Measurements from ENCODE around the gene WDR64. TPM values are rescaled to one million over a fixed set of nuclear protein-coding genes. Genes with fewer than 3 reads are reported as not detected.
"Not testable (repeated sequence)": the region's sequence is repeated elsewhere in the genome, so short reads cannot be mapped to it uniquely, and the experiment has no call there.

WDR64 gene
- total RNA-seq, 1 donor: not detected

DNA sequence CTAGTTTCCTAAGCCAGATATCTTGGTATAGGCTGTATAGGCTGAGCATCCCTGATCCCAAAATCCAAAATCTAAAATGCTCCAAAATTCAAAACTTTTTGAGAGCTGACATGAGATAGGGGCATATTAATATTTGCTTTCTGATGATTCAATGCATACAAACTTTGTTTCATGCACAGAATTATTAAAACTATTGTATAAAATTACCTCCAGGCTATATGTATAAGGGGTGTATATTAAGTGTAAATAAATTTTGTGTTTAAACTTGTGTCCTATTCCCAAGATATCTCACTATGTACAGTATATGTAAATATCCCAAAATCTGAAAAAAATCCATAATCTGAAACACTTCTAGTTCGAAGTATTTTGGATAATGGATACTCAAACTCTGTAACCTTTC, 2.6 kb downstream of the WDR64 start:
- H2AFZ ChIP-seq (ENCODE audit: low read length): no peak overlapping the region
- TF ChIP-seq CTCF (IDR thresholded peaks at IDR 0.05; ENCODE audit: extremely low read depth, low read depth, low read length): no peak
- H4K20me1 ChIP-seq (ENCODE audit: insufficient read depth, low read length): no peaks in the 10 kb centered on the region
- no peak overlapping the region for H3K4me2 ChIP-seq (ENCODE audit: insufficient read depth, low read length)
- no peaks in the 10 kb centered on the region for H3K27me3 ChIP-seq (ENCODE audit: insufficient read depth, low read length)
- H3K27ac ChIP-seq (ENCODE audit: low read depth, low read length): no peak overlapping the region
- no peaks in the 10 kb centered on the region for H3K9me3 ChIP-seq (ENCODE audit: low read depth, low read length)
- no peaks in the 10 kb centered on the region for H3K79me2 ChIP-seq (ENCODE audit: insufficient read depth, low read length)
- no peak overlapping the region for H3K4me3 ChIP-seq (ENCODE audit: insufficient read depth, low read length)
- no peak for DNase-seq (ENCODE audit: insufficient read length, low spot score, missing footprints)
- H3K4me1 ChIP-seq (ENCODE audit: insufficient read depth, low read length): no peaks in the 10 kb centered on the region
- H3K36me3 ChIP-seq (ENCODE audit: insufficient read depth, low read length): no peaks in the 10 kb centered on the region

GRCh38 chr1:241658081-241658793, 6.2 kb downstream of the WDR64 start:
- TF ChIP-seq CTCF (IDR thresholded peaks at IDR 0.05; ENCODE audit: extremely low read depth, low read depth, low read length): no peak
- Histone ChIP-seq H4K20me1 (ENCODE audit: insufficient read depth, low read length) (no peaks in the 10 kb centered on the region), H3K79me2 (ENCODE audit: insufficient read depth, low read length) (no peaks in the 10 kb centered on the region), H3K27me3 (ENCODE audit: insufficient read depth, low read length) (no peaks in the 10 kb centered on the region), H3K9me3 (ENCODE audit: low read depth, low read length) (no peaks in the 10 kb centered on the region), H3K4me2 (ENCODE audit: insufficient read depth, low read length) (no peak overlapping the region), H3K27ac (ENCODE audit: low read depth, low read length) (no peak overlapping the region), H3K4me3 (ENCODE audit: insufficient read depth, low read length) (no peak overlapping the region), H2AFZ (ENCODE audit: low read length) (no peak overlapping the region), H3K36me3 (ENCODE audit: insufficient read depth, low read length) (no peaks in the 10 kb centered on the region), H3K4me1 (ENCODE audit: insufficient read depth, low read length) (no peaks in the 10 kb centered on the region)
- no peak for DNase-seq (ENCODE audit: insufficient read length, low spot score, missing footprints)

DNA sequence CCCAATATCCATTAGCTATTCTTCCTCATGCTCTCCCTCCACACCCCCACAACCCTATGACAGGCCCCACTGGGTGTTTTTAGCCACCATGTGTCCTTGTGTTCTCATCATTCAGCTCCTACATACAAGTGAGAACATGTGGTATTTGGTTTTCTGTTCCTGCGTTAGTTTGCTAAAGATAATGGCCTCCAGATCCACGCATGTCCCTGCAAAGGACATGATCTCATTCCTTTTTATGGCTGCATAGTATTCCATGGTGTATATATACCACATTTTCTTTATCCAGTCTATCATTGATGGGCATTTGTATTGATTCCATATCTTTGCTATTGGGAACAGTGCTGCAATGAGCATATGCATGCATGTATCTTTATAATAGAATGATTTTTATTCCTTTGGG, 6.9 kb downstream of the WDR64 start:
- DNase-seq (ENCODE audit: insufficient read length, low spot score, missing footprints); H3K4me3 ChIP-seq (ENCODE audit: insufficient read depth, low read length); H3K4me2 ChIP-seq (ENCODE audit: insufficient read depth, low read length); H4K20me1 ChIP-seq (ENCODE audit: insufficient read depth, low read length); H3K79me2 ChIP-seq (ENCODE audit: insufficient read depth, low read length); H3K9me3 ChIP-seq (ENCODE audit: low read depth, low read length); H3K27ac ChIP-seq (ENCODE audit: low read depth, low read length); H3K27me3 ChIP-seq (ENCODE audit: insufficient read depth, low read length); H3K4me1 ChIP-seq (ENCODE audit: insufficient read depth, low read length); H2AFZ ChIP-seq (ENCODE audit: low read length); H3K36me3 ChIP-seq (ENCODE audit: insufficient read depth, low read length): not testable (repeated sequence)

GRCh38 chr1:241660424-241660972, 8.4 kb downstream of the WDR64 start:
- Histone ChIP-seq H3K4me3 (ENCODE audit: insufficient read depth, low read length) (no peak overlapping the region), H3K79me2 (ENCODE audit: insufficient read depth, low read length) (no peaks in the 10 kb centered on the region), H3K36me3 (ENCODE audit: insufficient read depth, low read length) (no peaks in the 10 kb centered on the region), H2AFZ (ENCODE audit: low read length) (no peak overlapping the region), H3K4me1 (ENCODE audit: insufficient read depth, low read length) (no peaks in the 10 kb centered on the region), H3K27me3 (ENCODE audit: insufficient read depth, low read length) (no peaks in the 10 kb centered on the region), H3K27ac (ENCODE audit: low read depth, low read length) (no peak overlapping the region), H4K20me1 (ENCODE audit: insufficient read depth, low read length) (no peaks in the 10 kb centered on the region), H3K4me2 (ENCODE audit: insufficient read depth, low read length) (no peak overlapping the region), H3K9me3 (ENCODE audit: low read depth, low read length) (no peaks in the 10 kb centered on the region)
- no peak for TF ChIP-seq CTCF (IDR thresholded peaks at IDR 0.05; ENCODE audit: extremely low read depth, low read depth, low read length)
- no peak for DNase-seq (ENCODE audit: insufficient read length, low spot score, missing footprints)
